H1 (cell line): Measurements from ENCODE around the gene EPHA4. TPM values are rescaled to one million over a fixed set of nuclear protein-coding genes. Genes with fewer than 3 reads are reported as not detected.

ENCODE experiments used
- CTCF ChIA-PET: fragments of 300-600 bp; sonication (Branson Sonifier 250); formaldehyde crosslinking; loops from one replicate; lab custom pipeline; 2021; ENCODE audit not compliant: partially characterized antibody; lab: Charles Lee
- POLR2A ChIA-PET: fragments of 300-600 bp; sonication (Branson Sonifier 250); formaldehyde crosslinking; loops from one replicate; lab custom pipeline; 2021; ENCODE audit warnings: inconsistent platforms; ENCODE audit not compliant: partially characterized antibody; lab: Charles Lee
- DNase-seq, 2 experiments: peaks; one replicate each; pipeline versions ENCODE4 v3.0.0 to v3.0.0-alpha.2; 2010 to 2022; ENCODE audit warnings: low spot score in 2 of 2, low read depth in 1 of 2, mixed read lengths in 1 of 2
- FAIRE-seq: peaks from 2 replicates; lab custom pipeline; 2011; peaks lifted over from hg19 to GRCh38; lab: Jason Lieb, UNC
- H2AFZ ChIP-seq: 2 replicates; pipeline ENCODE4 v1.8.1; 2012; ENCODE audit warnings: low read length, inconsistent platforms
- H2AK5ac ChIP-seq: 2 replicates; pipeline ENCODE4 v1.6.1; 2013; ENCODE audit warnings: low read depth, low read length
- H2BK120ac ChIP-seq: replicated peaks from 2 replicates; pipeline ENCODE3; 2013; ENCODE audit warnings: low read depth, low read length, inconsistent platforms
- H2BK12ac ChIP-seq: 2 replicates; pipeline ENCODE4 v1.6.1; 2013; ENCODE audit warnings: low read depth, low read length
- H2BK15ac ChIP-seq: 2 replicates; pipeline ENCODE4 v1.6.1; 2013; ENCODE audit warnings: low read length
- H2BK20ac ChIP-seq: 2 replicates; pipeline ENCODE4 v1.6.1; 2013; ENCODE audit warnings: low read length
- H2BK5ac ChIP-seq: 2 replicates; pipeline ENCODE4 v1.6.1; 2013; ENCODE audit warnings: low read depth, low read length
- H3K14ac ChIP-seq: 2 replicates; pipeline ENCODE4 v1.6.1; 2013; ENCODE audit warnings: inconsistent platforms; ENCODE audit not compliant: insufficient read length
- H3K18ac ChIP-seq: 2 replicates; pipeline ENCODE4 v1.6.1; 2013; ENCODE audit warnings: low read length; ENCODE audit errors: extremely low read depth
- H3K23ac ChIP-seq: 2 replicates; pipeline ENCODE4 v1.6.1; 2013; ENCODE audit warnings: inconsistent platforms; ENCODE audit not compliant: insufficient read length
- H3K23me2 ChIP-seq: 2 replicates; pipeline ENCODE4 v1.6.1; 2013; ENCODE audit warnings: low read depth, low read length
- H3K27ac ChIP-seq: 2 replicates; pipeline ENCODE4 v1.6.1; 2011; ENCODE audit warnings: low read depth, low read length, inconsistent platforms
- H3K27me3 ChIP-seq, 4 experiments: replicated peaks in 1 of 4; 1 replicate in 1 of 4; 2 replicates in 3 of 4; pipeline versions ENCODE4 v1.6.1 to v1.8.1; 2011 to 2013; ENCODE audit warnings: low read length in 3 of 4, mild to moderate bottlenecking in 3 of 4, inconsistent platforms in 2 of 4, mixed read lengths in 2 of 4, moderate library complexity in 1 of 4; ENCODE audit not compliant: control insufficient read depth in 3 of 4, insufficient read depth in 3 of 4; ENCODE audit errors: extremely low read depth in 1 of 4
- H3K36me3 ChIP-seq, 4 experiments: 2 replicates each; pipeline versions ENCODE4 v1.6.1 to v1.8.1; 2011 to 2013; ENCODE audit warnings: mild to moderate bottlenecking in 4 of 4, low read length in 3 of 4, moderate library complexity in 2 of 4, control low read depth in 1 of 4, inconsistent platforms in 1 of 4; ENCODE audit not compliant: insufficient read depth in 4 of 4, control insufficient read depth in 2 of 4
- H3K4ac ChIP-seq: replicated peaks from 2 replicates; pipeline ENCODE3; 2013; ENCODE audit warnings: low read length, low read depth, mixed read lengths, inconsistent platforms; ENCODE audit not compliant: insufficient read length
- H3K4me1 ChIP-seq, 4 experiments: replicated peaks in 1 of 4; 1 replicate in 1 of 4; 2 replicates in 3 of 4; pipeline versions ENCODE4 v1.6.1 to v1.8.1; 2011 to 2013; ENCODE audit warnings: low read length in 3 of 4, inconsistent platforms in 2 of 4, mixed read lengths in 1 of 4; ENCODE audit not compliant: insufficient read depth in 4 of 4, control insufficient read depth in 3 of 4
- H3K4me2 ChIP-seq, 2 experiments: 2 replicates each; pipeline versions ENCODE4 v1.6.1 to v1.8.1; 2011 to 2013; ENCODE audit warnings: low read depth in 2 of 2, low read length in 2 of 2, control low read depth in 1 of 2, inconsistent platforms in 1 of 2, mild to moderate bottlenecking in 1 of 2; ENCODE audit not compliant: insufficient read depth in 1 of 2
- H3K4me3 ChIP-seq, 4 experiments: fragments of 200-600, 300-600 bp in 1 of 4; sonication (generic), shearing (Covaris generic), sonication (Bioruptor Twin) in 1 of 4; 2 replicates each; pipeline versions ENCODE4 v1.5.1 to v1.8.1; 2011 to 2016; ENCODE audit warnings: low read length in 4 of 4, low read depth in 3 of 4, control low read depth in 2 of 4, inconsistent platforms in 2 of 4, mild to moderate bottlenecking in 2 of 4, mixed read lengths in 1 of 4, moderate library complexity in 1 of 4; ENCODE audit not compliant: insufficient read depth in 2 of 4; ENCODE audit errors: extremely low read depth in 1 of 4
- H3K56ac ChIP-seq: replicated peaks from 2 replicates; pipeline ENCODE3; 2013; ENCODE audit warnings: low read depth, mild to moderate bottlenecking, mixed read lengths, low read length, inconsistent platforms; ENCODE audit not compliant: insufficient read length
- H3K79me1 ChIP-seq: 2 replicates; pipeline ENCODE4 v1.6.1; 2013; ENCODE audit warnings: low read depth, low read length, control low read depth
- H3K79me2 ChIP-seq, 2 experiments: 2 replicates each; pipeline versions ENCODE4 v1.6.1 to v1.8.1; 2012 to 2013; ENCODE audit warnings: low read length in 2 of 2, mild to moderate bottlenecking in 2 of 2, inconsistent platforms in 1 of 2; ENCODE audit not compliant: insufficient read depth in 2 of 2, control insufficient read depth in 1 of 2
- H3K9ac ChIP-seq, 4 experiments: replicated peaks in 1 of 4; 1 replicate in 1 of 4; 2 replicates in 3 of 4; pipeline versions ENCODE4 v1.6.1 to v1.8.1; 2011 to 2013; ENCODE audit warnings: low read depth in 3 of 4, low read length in 3 of 4, control low read depth in 2 of 4, mild to moderate bottlenecking in 2 of 4, moderate library complexity in 2 of 4, inconsistent platforms in 1 of 4; ENCODE audit errors: extremely low read depth in 1 of 4
- H3K9me3 ChIP-seq, 2 experiments: 2 replicates each; pipeline versions ENCODE4 v1.6.1 to v1.8.1; 2012 to 2013; ENCODE audit warnings: mild to moderate bottlenecking in 2 of 2, moderate library complexity in 2 of 2, control low read depth in 1 of 2, inconsistent platforms in 1 of 2, low read depth in 1 of 2, low read length in 1 of 2, mixed read lengths in 1 of 2; ENCODE audit not compliant: insufficient read depth in 2 of 2
- H4K20me1 ChIP-seq, 2 experiments: replicated peaks in 1 of 2; 2 replicates each; pipeline versions ENCODE3 to v1.8.1; 2011 to 2013; ENCODE audit warnings: inconsistent platforms in 2 of 2, low read length in 2 of 2, mild to moderate bottlenecking in 1 of 2; ENCODE audit not compliant: insufficient read depth in 2 of 2, control insufficient read depth in 1 of 2
- H4K5ac ChIP-seq: 2 replicates; pipeline ENCODE4 v1.6.1; 2013; ENCODE audit warnings: low read length, low read depth, mixed read lengths, inconsistent platforms; ENCODE audit not compliant: insufficient read length
- H4K8ac ChIP-seq: 2 replicates; pipeline ENCODE4 v1.8.0; 2013; ENCODE audit warnings: mild to moderate bottlenecking, moderate library complexity, low read length, inconsistent platforms; ENCODE audit not compliant: insufficient read depth; ENCODE audit errors: extremely low read depth
- H4K91ac ChIP-seq: replicated peaks from 2 replicates; pipeline ENCODE3; 2013; ENCODE audit warnings: low read length, mixed read lengths, inconsistent platforms; ENCODE audit not compliant: insufficient read length
- ASH2L ChIP-seq: fragments of 200-600, 300-600 bp; sonication (generic); IDR thresholded peaks from one replicate; pipeline ENCODE4 v1.7.1; 2017; ENCODE audit warnings: low read length
- BCL11A ChIP-seq, 2 experiments: IDR thresholded peaks; one replicate each; pipeline ENCODE4 v1.6.1; 2011; ENCODE audit warnings: low read depth in 2 of 2, low read length in 2 of 2, mild to moderate bottlenecking in 2 of 2
- BRCA1 ChIP-seq: IDR thresholded peaks from 2 replicates; pipeline ENCODE4 v1.6.1; 2012; ENCODE audit warnings: low read depth, low read length, improper control_type of control experiment
- CBX8 ChIP-seq: fragments of 300-800, 300-1000 bp; sonication (generic); IDR thresholded peaks from 2 replicates; pipeline ENCODE4 v1.7.1; 2016; ENCODE audit warnings: low read depth, low read length, borderline replicate concordance
- E2F6 ChIP-seq: IDR thresholded peaks from 2 replicates; pipeline ENCODE4 v1.6.1; 2012; ENCODE audit warnings: inconsistent platforms
- GTF2F1 ChIP-seq: IDR thresholded peaks from 2 replicates; pipeline ENCODE4 v1.6.1; 2012; ENCODE audit warnings: low read depth, low read length, improper control_type of control experiment, borderline replicate concordance
- HDAC2 ChIP-seq, 2 experiments: fragments of 300-600 bp in 1 of 2; sonication (generic) in 1 of 2; IDR thresholded peaks; 2 replicates each; pipeline ENCODE4 v1.6.1; 2011 to 2012; ENCODE audit warnings: low read depth in 2 of 2, low read length in 2 of 2, mild to moderate bottlenecking in 2 of 2, moderate library complexity in 2 of 2, borderline replicate concordance in 1 of 2, inconsistent platforms in 1 of 2
- HDAC6 ChIP-seq: IDR thresholded peaks from one replicate; pipeline ENCODE4 v1.7.1; 2012; ENCODE audit warnings: low read depth, mild to moderate bottlenecking, inconsistent platforms, low read length, moderate library complexity
- KDM1A ChIP-seq: fragments of 200-600, 300-600 bp; sonication (generic); IDR thresholded peaks from 2 replicates; pipeline ENCODE4 v1.7.1; 2016; ENCODE audit warnings: mild to moderate bottlenecking, low read length, borderline replicate concordance
- KDM4A ChIP-seq: IDR thresholded peaks from one replicate; pipeline ENCODE4 v1.7.1; 2012; ENCODE audit warnings: low read depth, mild to moderate bottlenecking, moderate library complexity, low read length, inconsistent platforms; ENCODE audit not compliant: severe bottlenecking
- KDM5A ChIP-seq: fragments of 200-600 bp; IDR thresholded peaks from 2 replicates; pipeline ENCODE4 v1.7.1; 2012; ENCODE audit warnings: mild to moderate bottlenecking, low read length, inconsistent platforms, mixed read lengths
- MAFK ChIP-seq: IDR thresholded peaks from 2 replicates; pipeline ENCODE4 v1.6.1; 2012; ENCODE audit warnings: low read depth, mild to moderate bottlenecking, improper control_type of control experiment, low read length
- SP1 ChIP-seq: IDR thresholded peaks from 2 replicates; pipeline ENCODE4 v1.6.1; 2011; ENCODE audit warnings: low read depth, low read length
- SUZ12 ChIP-seq: fragments of 200-600 bp; sonication (generic); IDR thresholded peaks from 2 replicates; pipeline ENCODE4 v1.6.1; 2012; ENCODE audit warnings: mild to moderate bottlenecking, inconsistent platforms, low read length, moderate library complexity, mixed read lengths
- WGBS, 2 experiments: shearing (Covaris generic) in 1 of 2; methylation state at CpG; one replicate each; pipeline versions ENCODE4 v1.1.6 to v1.1.7; 2013 to 2015; ENCODE audit warnings: low lambda C conversion rate in 2 of 2, mixed read lengths in 2 of 2, inconsistent platforms in 1 of 2, low coverage in 1 of 2, missing lambda C conversion rate in 1 of 2; ENCODE audit not compliant: insufficient replicate concordance in 2 of 2, insufficient coverage in 1 of 2, insufficient read length in 1 of 2; ENCODE audit errors: extremely low coverage in 1 of 2, missing lambda C conversion rate in 1 of 2; 5-methylcytosine and 5-hydroxymethylcytosine counted together
- polyA plus RNA-seq, 7 experiments: library from polyadenylated mRNA; depleted of rRNA in 3 of 7; stranded (reverse) in 5 of 7; unstranded in 2 of 7; fragments of >200 nt in 5 of 7; fragments of 200-250 nt in 2 of 7; gene quantifications; 1 replicate in 5 of 7; 2 replicates in 1 of 7; 4 replicates in 1 of 7; pipeline versions ENCODE4 v1.2.1 to v1.2.3, GENCODE V29; 2011 to 2013; ENCODE audit warnings: missing spikeins in 2 of 7, mixed read lengths in 2 of 7
- total RNA-seq: library from RNA; stranded (reverse); fragmentation: NEBNext Ultra II Directional; extraction: Animal tissue kit (Norgen Biotek cat#: 25700); gene quantifications from 2 replicates; pipeline ENCODE4 v1.2.1, GENCODE V29; 2021

Gene EPHA4
- total and polyA plus RNA-seq, 2 of the 8 experiments (the other 6 are each of a cell fraction or from before 2014, with no cell fraction given) = 4.3 to 5.7 TPM

- no peak for FAIRE-seq
- H3K4me3 ChIP-seq = no peak overlapping the region
- H3K27me3 ChIP-seq = no peaks in the 10 kb centered on the region
- H3K4me2 ChIP-seq = no peak overlapping the region
- H2BK15ac ChIP-seq = no peak overlapping the region
- no peak overlapping the region for H2BK5ac ChIP-seq
- no peak overlapping the region for H3K9ac ChIP-seq
- H3K79me2 ChIP-seq = no peaks in the 10 kb centered on the region
- no peaks in the 10 kb centered on the region for H3K9me3 ChIP-seq
- H4K91ac ChIP-seq = no peak overlapping the region
- WGBS, 2 experiments = 54% methylated on average over 2 of the region's 2 CpGs; no CpG with 5 or more reads in 1 of the 2 experiments
- ChIA-PET CTCF (no interaction called here), POLR2A (no interaction called here)
- no peak overlapping the region for H2BK12ac ChIP-seq
- no peaks in the 10 kb centered on the region for H3K23me2 ChIP-seq
- H4K8ac ChIP-seq = no peak overlapping the region
- H4K20me1 ChIP-seq = no peaks in the 10 kb centered on the region
- H2BK20ac ChIP-seq = no peak overlapping the region
- no peak overlapping the region for H3K27ac ChIP-seq
- no peak overlapping the region for H3K14ac ChIP-seq
- H3K56ac ChIP-seq = no peak overlapping the region
- DNase-seq = no peak
- no peak overlapping the region for H2AFZ ChIP-seq
- H3K36me3 ChIP-seq = peaks cover under 1 to 13% (median 5%) of the 10 kb centered on the region in 4 experiments; a peak in 6 of 8 replicates
- no peak overlapping the region for H2AK5ac ChIP-seq
- H2BK120ac ChIP-seq = no peak overlapping the region
- H4K5ac ChIP-seq = no peak overlapping the region
- no peaks in the 10 kb centered on the region for H3K79me1 ChIP-seq
- H3K18ac ChIP-seq = no peak overlapping the region
- no peak overlapping the region for H3K4ac ChIP-seq
- no peak overlapping the region for H3K23ac ChIP-seq
- no peaks in the 10 kb centered on the region for H3K4me1 ChIP-seq
- TF ChIP-seq E2F6 (no peak), HDAC2 (IDR thresholded peaks at IDR 0.05; ENCODE audit: borderline replicate concordance in 1 of 2, low read depth in 2 of 2, low read length in 2 of 2) (no peak), KDM4A (no peak), SUZ12 (no peak), HDAC6 (no peak), KDM5A (no peak), SP1 (no peak), BCL11A (IDR thresholded peaks at IDR 0.05; ENCODE audit: low read depth in 2 of 2, low read length in 2 of 2) (no peak), BRCA1 (no peak), KDM1A (no peak), ASH2L (no peak), CBX8 (no peak), MAFK (no peak), GTF2F1 (no peak)
Measured at GRCh38 chr2:221444106-221444505, 128.0 kb downstream of the EPHA4 start.
